ENCODE measurements around the gene CTNNA1.
"Not testable (repeated sequence)": the region's sequence is repeated elsewhere in the genome, so short reads cannot be mapped to it uniquely, and the experiment has no call there.

The CTNNA1 gene

DNA sequence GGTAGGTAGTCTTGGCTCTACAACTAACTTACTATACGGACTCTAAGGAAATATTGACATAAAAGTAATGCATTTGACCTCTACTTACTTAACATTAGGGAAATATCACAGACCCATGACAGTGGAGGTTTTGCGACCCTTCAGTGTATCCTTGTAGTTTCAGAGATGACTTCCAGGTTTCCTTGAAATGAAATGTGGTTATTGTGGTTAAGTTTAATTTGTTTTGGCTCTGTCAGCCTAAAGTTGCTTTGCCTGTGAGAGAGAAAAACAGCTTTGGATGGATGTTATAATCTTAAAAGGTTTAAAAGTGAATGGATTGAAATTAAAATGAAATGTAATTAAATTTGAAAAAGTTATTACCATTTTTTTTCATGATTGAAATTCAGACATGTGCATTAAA lies 79.0 kb downstream of the CTNNA1 start:
- no peak overlapping the region for H3K9ac ChIP-seq (ENCODE audit: insufficient read length, low read depth)
- H3K36me3 ChIP-seq (ENCODE audit: insufficient read depth, insufficient read length, low read length) = peaks cover 26% of the 10 kb centered on the region

DNA sequence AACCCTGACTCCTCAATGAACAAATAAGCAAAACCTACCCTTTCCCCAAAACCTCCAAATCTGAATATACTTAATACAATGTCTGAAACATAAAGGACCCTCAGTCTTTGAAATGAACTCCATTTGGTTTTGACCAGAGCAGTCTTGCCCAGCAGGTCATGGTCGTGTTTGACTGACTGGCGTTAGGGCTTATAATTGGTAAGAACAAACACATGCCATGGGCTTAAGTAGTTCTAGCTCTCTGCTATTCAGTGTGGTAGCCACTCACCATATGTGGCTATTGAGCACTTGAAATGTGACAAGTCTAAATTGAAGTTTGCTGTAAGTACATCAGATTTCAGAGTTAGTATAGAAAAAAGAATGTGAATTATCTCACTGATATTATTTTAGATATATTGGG lies 79.9 kb downstream of the CTNNA1 start:
- Histone ChIP-seq H3K4me1 (ENCODE audit: insufficient read depth, insufficient read length) (no peaks in the 10 kb centered on the region), H3K36me3 (ENCODE audit: insufficient read depth, insufficient read length, low read length) (peaks cover 18% of the 10 kb centered on the region), H3K9ac (ENCODE audit: insufficient read length, low read depth) (no peak overlapping the region), H3K9me3 (ENCODE audit: insufficient read depth, low read length) (no peaks in the 10 kb centered on the region), H3K4me3 (ENCODE audit: insufficient read length, low read depth) (no peak overlapping the region), H3K27me3 (ENCODE audit: insufficient read depth, insufficient read length) (no peaks in the 10 kb centered on the region)
- TF ChIP-seq SUZ12 (IDR thresholded peaks at IDR 0.05; ENCODE audit: extremely low read depth, insufficient read depth, insufficient read length) (no peak), ZNF274 (IDR thresholded peaks at IDR 0.05; ENCODE audit: low read depth, low read length) (no peak), YY1 (IDR thresholded peaks at IDR 0.05; ENCODE audit: insufficient read depth, insufficient read length) (no peak)
- DNase-seq (ENCODE audit: low read depth, low spot score) = no peak

More for the DNA sequence above, 79.0 kb downstream of the CTNNA1 start:
- no peak for DNase-seq (ENCODE audit: low read depth, low spot score)
- Histone ChIP-seq H3K4me3 (ENCODE audit: insufficient read length, low read depth) (no peak overlapping the region), H3K4me1 (ENCODE audit: insufficient read depth, insufficient read length) (no peaks in the 10 kb centered on the region), H3K9me3 (ENCODE audit: insufficient read depth, low read length) (no peaks in the 10 kb centered on the region), H3K27me3 (ENCODE audit: insufficient read depth, insufficient read length) (no peaks in the 10 kb centered on the region)
- TF ChIP-seq ZNF274 (IDR thresholded peaks at IDR 0.05; ENCODE audit: low read depth, low read length) (no peak), YY1 (IDR thresholded peaks at IDR 0.05; ENCODE audit: insufficient read depth, insufficient read length) (no peak), SUZ12 (IDR thresholded peaks at IDR 0.05; ENCODE audit: extremely low read depth, insufficient read depth, insufficient read length) (no peak)

DNA sequence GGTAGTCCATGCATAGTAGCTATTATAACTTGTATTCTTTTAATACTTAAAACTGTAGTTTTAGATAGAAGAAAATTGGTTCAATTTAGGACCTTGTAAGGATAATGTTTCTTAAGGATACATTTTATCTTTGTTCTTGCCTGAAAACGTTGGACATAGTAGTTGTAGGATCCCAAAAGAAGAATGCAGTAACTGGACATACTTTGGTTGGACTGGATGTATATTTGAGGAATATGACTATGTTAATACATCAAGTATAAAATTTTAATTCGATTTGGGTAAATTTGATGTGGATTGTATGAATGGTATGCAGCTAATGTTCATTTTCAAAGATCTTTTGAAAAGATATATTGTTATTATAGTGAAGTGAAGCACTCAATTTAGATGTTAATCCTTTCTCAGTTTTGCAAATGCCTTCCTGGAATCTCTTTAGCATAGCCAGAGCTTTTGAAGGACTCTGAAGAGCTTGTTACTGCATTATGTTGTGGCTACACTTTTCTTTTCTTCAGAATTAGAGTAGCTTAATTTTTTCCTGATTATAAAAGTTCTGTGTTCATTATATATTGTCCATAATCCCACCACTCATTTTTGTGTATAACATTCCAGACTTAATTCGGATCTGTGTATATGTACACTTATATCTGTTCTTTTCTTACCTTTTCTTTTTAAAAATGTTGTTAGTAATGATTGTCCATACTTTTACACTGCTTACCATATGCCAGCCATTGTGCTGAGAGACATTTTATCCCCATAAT lies 80.7 kb downstream of the CTNNA1 start:
- peak; percentile 11 for DNase-seq (ENCODE audit: low read depth, low spot score)
- Histone ChIP-seq H3K9ac (ENCODE audit: insufficient read length, low read depth) (no peak overlapping the region), H3K36me3 (ENCODE audit: insufficient read depth, insufficient read length, low read length) (peaks cover 10% of the 10 kb centered on the region), H3K9me3 (ENCODE audit: insufficient read depth, low read length) (no peaks in the 10 kb centered on the region), H3K4me3 (ENCODE audit: insufficient read length, low read depth) (no peak overlapping the region), H3K27me3 (ENCODE audit: insufficient read depth, insufficient read length) (no peaks in the 10 kb centered on the region), H3K4me1 (ENCODE audit: insufficient read depth, insufficient read length) (no peaks in the 10 kb centered on the region)
- TF ChIP-seq YY1 (IDR thresholded peaks at IDR 0.05; ENCODE audit: insufficient read depth, insufficient read length) = no peak
- TF ChIP-seq ZNF274 (IDR thresholded peaks at IDR 0.05; ENCODE audit: low read depth, low read length) = no peak
- no peak for TF ChIP-seq SUZ12 (IDR thresholded peaks at IDR 0.05; ENCODE audit: extremely low read depth, insufficient read depth, insufficient read length)

DNA sequence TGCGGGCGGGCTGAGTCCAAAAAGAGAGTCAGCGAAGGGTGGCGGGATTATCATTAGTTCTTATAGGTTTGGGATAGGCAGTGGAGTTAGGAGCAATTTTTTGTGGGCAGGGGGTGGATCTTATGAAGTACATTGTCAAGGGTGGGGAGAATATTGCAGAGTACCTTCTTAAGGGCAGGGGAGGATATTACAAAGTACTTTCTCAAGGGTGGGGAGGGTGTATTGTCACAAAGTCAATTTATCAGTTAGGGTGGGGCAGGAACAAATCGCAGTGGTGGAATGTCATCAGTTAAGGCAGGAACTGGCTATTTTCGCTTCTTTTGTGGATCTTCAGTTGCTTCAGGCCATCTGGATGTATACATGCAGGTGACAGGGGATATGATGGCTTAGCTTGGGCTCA lies 81.6 kb downstream of the CTNNA1 start:
- H3K9ac ChIP-seq (ENCODE audit: insufficient read length, low read depth); H3K27me3 ChIP-seq (ENCODE audit: insufficient read depth, insufficient read length); H3K36me3 ChIP-seq (ENCODE audit: insufficient read depth, insufficient read length, low read length); H3K9me3 ChIP-seq (ENCODE audit: insufficient read depth, low read length); H3K4me1 ChIP-seq (ENCODE audit: insufficient read depth, insufficient read length); DNase-seq (ENCODE audit: low read depth, low spot score); H3K4me3 ChIP-seq (ENCODE audit: insufficient read length, low read depth): not testable (repeated sequence)

DNA sequence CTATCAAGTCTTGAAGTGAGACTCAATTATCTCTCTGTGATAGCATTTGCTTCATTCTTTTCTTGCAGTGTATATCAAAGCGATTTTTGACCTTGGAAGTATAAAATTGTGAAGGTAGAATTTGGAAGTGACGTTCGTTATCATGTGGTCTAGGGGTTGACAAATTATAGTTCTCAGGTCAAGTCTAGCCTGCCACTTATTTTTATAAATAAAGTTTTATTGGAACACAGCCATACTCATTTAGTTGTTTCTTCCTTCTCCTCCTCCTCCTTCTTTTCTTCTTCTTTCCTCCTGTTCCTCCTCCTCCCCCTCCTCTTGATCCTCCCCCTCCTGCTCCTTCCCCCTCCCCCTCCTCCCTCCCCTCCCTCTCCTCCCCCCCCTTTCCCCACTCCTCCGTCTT lies 83.9 kb downstream of the CTNNA1 start:
- DNase-seq (ENCODE audit: low read depth, low spot score) = no peak
- no peak overlapping the region for H3K4me3 ChIP-seq (ENCODE audit: insufficient read length, low read depth)
- no peak for TF ChIP-seq SUZ12 (IDR thresholded peaks at IDR 0.05; ENCODE audit: extremely low read depth, insufficient read depth, insufficient read length)
- no peak for TF ChIP-seq ZNF274 (IDR thresholded peaks at IDR 0.05; ENCODE audit: low read depth, low read length)
- no peak for TF ChIP-seq YY1 (IDR thresholded peaks at IDR 0.05; ENCODE audit: insufficient read depth, insufficient read length)
- H3K9ac ChIP-seq (ENCODE audit: insufficient read length, low read depth) = no peak overlapping the region
- H3K4me1 ChIP-seq (ENCODE audit: insufficient read depth, insufficient read length) = no peaks in the 10 kb centered on the region
- no peaks in the 10 kb centered on the region for H3K27me3 ChIP-seq (ENCODE audit: insufficient read depth, insufficient read length)
- no peaks in the 10 kb centered on the region for H3K36me3 ChIP-seq (ENCODE audit: insufficient read depth, insufficient read length, low read length)
- H3K9me3 ChIP-seq (ENCODE audit: insufficient read depth, low read length) = no peaks in the 10 kb centered on the region

DNA sequence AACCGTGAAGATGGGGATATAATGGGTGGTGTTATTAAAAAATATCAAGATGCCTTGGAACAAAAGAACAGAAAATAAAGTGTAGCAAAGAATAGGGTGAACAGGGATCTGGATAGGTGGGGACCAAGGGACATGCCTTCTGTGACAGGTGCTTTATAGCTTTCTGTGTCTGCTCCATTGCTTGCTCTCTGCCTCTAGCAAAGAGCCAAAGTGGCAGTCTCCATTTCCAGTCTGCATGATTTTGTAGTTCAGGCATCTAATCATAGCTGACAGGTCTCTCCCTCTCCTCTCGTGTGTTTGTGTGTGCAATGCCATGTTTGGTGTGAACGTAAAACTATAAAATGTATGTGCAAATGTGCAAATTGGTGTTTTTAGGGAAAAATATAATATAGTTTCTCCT lies 86.9 kb downstream of the CTNNA1 start:
- TF ChIP-seq SUZ12 (IDR thresholded peaks at IDR 0.05; ENCODE audit: extremely low read depth, insufficient read depth, insufficient read length) (no peak), ZNF274 (IDR thresholded peaks at IDR 0.05; ENCODE audit: low read depth, low read length) (no peak), YY1 (IDR thresholded peaks at IDR 0.05; ENCODE audit: insufficient read depth, insufficient read length) (no peak)
- Histone ChIP-seq H3K9ac (ENCODE audit: insufficient read length, low read depth) (no peak overlapping the region), H3K9me3 (ENCODE audit: insufficient read depth, low read length) (no peaks in the 10 kb centered on the region), H3K4me3 (ENCODE audit: insufficient read length, low read depth) (no peak overlapping the region), H3K36me3 (ENCODE audit: insufficient read depth, insufficient read length, low read length) (no peaks in the 10 kb centered on the region), H3K4me1 (ENCODE audit: insufficient read depth, insufficient read length) (no peaks in the 10 kb centered on the region), H3K27me3 (ENCODE audit: insufficient read depth, insufficient read length) (no peaks in the 10 kb centered on the region)
- no peak for DNase-seq (ENCODE audit: low read depth, low spot score)

DNA sequence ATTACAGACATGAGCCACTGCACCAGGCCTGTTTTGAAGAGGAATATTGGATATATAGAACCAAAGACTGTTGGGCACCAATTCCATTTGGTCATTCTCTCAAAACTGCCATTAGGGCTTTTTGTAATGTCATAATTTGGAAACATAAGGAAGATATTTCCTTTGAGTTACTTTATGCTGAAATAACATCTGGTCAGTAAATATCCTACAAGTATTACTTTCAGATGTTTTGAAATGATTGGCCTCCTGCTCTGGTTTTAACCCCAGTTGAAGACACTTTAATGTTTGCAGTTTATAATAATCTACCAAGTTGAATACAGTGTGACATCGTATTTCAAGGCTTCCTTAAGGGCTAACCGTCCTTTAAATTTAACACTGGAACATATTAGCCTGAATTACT lies 88.3 kb downstream of the CTNNA1 start:
- H3K36me3 ChIP-seq (ENCODE audit: insufficient read depth, insufficient read length, low read length) = no peaks in the 10 kb centered on the region
- no peaks in the 10 kb centered on the region for H3K27me3 ChIP-seq (ENCODE audit: insufficient read depth, insufficient read length)
- DNase-seq (ENCODE audit: low read depth, low spot score) = no peak
- H3K4me3 ChIP-seq (ENCODE audit: insufficient read length, low read depth) = no peak overlapping the region
- no peak overlapping the region for H3K9ac ChIP-seq (ENCODE audit: insufficient read length, low read depth)
- no peaks in the 10 kb centered on the region for H3K4me1 ChIP-seq (ENCODE audit: insufficient read depth, insufficient read length)
- TF ChIP-seq ZNF274 (IDR thresholded peaks at IDR 0.05; ENCODE audit: low read depth, low read length) (no peak), SUZ12 (IDR thresholded peaks at IDR 0.05; ENCODE audit: extremely low read depth, insufficient read depth, insufficient read length) (no peak), YY1 (IDR thresholded peaks at IDR 0.05; ENCODE audit: insufficient read depth, insufficient read length) (no peak)
- H3K9me3 ChIP-seq (ENCODE audit: insufficient read depth, low read length) = no peaks in the 10 kb centered on the region
